HCT116 (cell line): ENCODE measurements around the gene TICAM1.

Experiments
- CTCF ChIP-seq, 3 experiments: fragments of 200-600 bp in 1 of 3; sonication (generic) in 1 of 3; IDR thresholded peaks in 2 of 3; conservative IDR thresholded peaks in 1 of 3; 2 replicates each; pipeline ENCODE4 v1.5.1; 2012 to 2017; ENCODE audit warnings: low read depth in 2 of 3, low read length in 2 of 3, antibody characterized with exemption in 1 of 3, borderline replicate concordance in 1 of 3, control low read depth in 1 of 3, mild to moderate bottlenecking in 1 of 3, mixed read lengths in 1 of 3, mixed run types in 1 of 3, moderate library complexity in 1 of 3; ENCODE audit not compliant: insufficient read depth in 1 of 3
- MAX ChIP-seq: IDR thresholded peaks from 2 replicates; pipeline ENCODE4 v1.6.1; 2012
- POLR2AphosphoS5 ChIP-seq: IDR thresholded peaks from 2 replicates; pipeline ENCODE4 v1.6.1; 2011; ENCODE audit warnings: mild to moderate bottlenecking, low read depth, low read length, moderate library complexity
- REST ChIP-seq: IDR thresholded peaks from 2 replicates; pipeline ENCODE4 v1.6.1; 2012; ENCODE audit warnings: low read depth

- TF ChIP-seq POLR2AphosphoS5, result peak; percentile 12; the same call in 1 of the 2 replicates
- no peak for TF ChIP-seq CTCF (IDR thresholded peaks at IDR 0.05 in 2 of 3, conservative IDR thresholded peaks at IDR 0.05 in 1 of 3; ENCODE audit: borderline replicate concordance in 1 of 3, insufficient read depth in 1 of 3, low read depth in 2 of 3, low read length in 2 of 3)
- no peak for TF ChIP-seq MAX
- no peak for TF ChIP-seq REST
These were observed 29.6 kb upstream of the TICAM1 start for GRCh38 chr19:4861147-4861546.
